Stimulated activated CD4-positive, alpha-beta T cell treated with anti-CD3 and anti-CD28 coated beads, Interleukin-2, amount 100 ng/mL, for 4 hours (primary cell): Measurements from ENCODE around the gene ETAA1.

Experiments
- DNase-seq: peaks from one replicate; pipeline ENCODE4 v3.0.0-alpha.2; 2020; ENCODE audit warnings: low read depth

ETAA1 gene

GRCh38 chr2:67397143-67397986 lies at the start of gene ETAA1:
Gene ETAA1, plus strand, starts transcription at chr2:67397333. Its CDS starts 116 bp downstream, at chr2:67397449.
- DNase-seq = peak; percentile 89

GRCh38 chr2:67366832-67367412 lies 30.2 kb upstream of the ETAA1 start:
- DNase-seq = no peak

- DNase-seq = no peak
These were observed 22.7 kb upstream of the ETAA1 start for GRCh38 chr2:67374481-67374880.

- no peak for DNase-seq
These were observed 22.2 kb upstream of the ETAA1 start for GRCh38 chr2:67374949-67375348.

- DNase-seq = no peak
These were observed 18.6 kb upstream of the ETAA1 start for GRCh38 chr2:67378555-67378954.

GRCh38 chr2:67379048-67379447 lies 18.1 kb upstream of the ETAA1 start:
- DNase-seq = no peak

GRCh38 chr2:67384123-67384822 lies 12.9 kb upstream of the ETAA1 start:
- no peak for DNase-seq

- DNase-seq = no peak
These were observed 8.5 kb upstream of the ETAA1 start for GRCh38 chr2:67388680-67389079.

GRCh38 chr2:67389286-67389685 lies 7.8 kb upstream of the ETAA1 start:
- DNase-seq = no peak

GRCh38 chr2:67389788-67390187 lies 7.3 kb upstream of the ETAA1 start:
- no peak for DNase-seq

- DNase-seq = no peak
These were observed 3.9 kb upstream of the ETAA1 start for GRCh38 chr2:67393237-67393636.

- DNase-seq = no peak
These were observed 2.4 kb upstream of the ETAA1 start for GRCh38 chr2:67394734-67395133.

GRCh38 chr2:67399144-67399543 lies 2.0 kb downstream of the ETAA1 start:
- DNase-seq = no peak

GRCh38 chr2:67399831-67400489 lies 2.8 kb downstream of the ETAA1 start:
- DNase-seq = no peak

- no peak for DNase-seq
These were observed 3.7 kb downstream of the ETAA1 start for GRCh38 chr2:67400560-67401485.

- no peak for DNase-seq
These were observed 11.2 kb downstream of the ETAA1 start for GRCh38 chr2:67408346-67408745.

- DNase-seq = no peak
These were observed 15.3 kb downstream of the ETAA1 start for GRCh38 chr2:67412424-67412823.

GRCh38 chr2:67414867-67415266 lies 17.7 kb downstream of the ETAA1 start:
- DNase-seq = no peak

GRCh38 chr2:67416136-67416535 lies 19.0 kb downstream of the ETAA1 start:
- DNase-seq = no peak

- DNase-seq = no peak
These were observed 26.4 kb downstream of the ETAA1 start for GRCh38 chr2:67423489-67423888.

GRCh38 chr2:67436221-67436620 lies 39.1 kb downstream of the ETAA1 start:
- DNase-seq = no peak
